Nephron progenitor cell (in vitro differentiated cells): ENCODE data around the gene RTF1.

Experiments used
- DNase-seq: peaks from one replicate; pipeline ENCODE4 v3.0.0; 2021
- H3K27ac Mint-ChIP-seq: 2 replicates; pipeline ENCODE4 v1.8.0; 2021; ENCODE audit warnings: mild to moderate bottlenecking, moderate library complexity, mixed read lengths
- H3K27me3 Mint-ChIP-seq: 2 replicates; pipeline ENCODE4 v1.8.0; 2021; ENCODE audit warnings: mild to moderate bottlenecking, low read depth, mixed read lengths; ENCODE audit not compliant: poor library complexity
- H3K36me3 Mint-ChIP-seq: 2 replicates; pipeline ENCODE4 v1.8.0; 2021; ENCODE audit warnings: low read depth, mixed read lengths
- H3K4me1 Mint-ChIP-seq: 2 replicates; pipeline ENCODE4 v1.8.0; 2021; ENCODE audit warnings: mixed read lengths
- H3K4me3 Mint-ChIP-seq: 2 replicates; pipeline ENCODE4 v1.8.0; 2021; ENCODE audit warnings: mild to moderate bottlenecking, moderate library complexity, mixed read lengths
- H3K9me3 Mint-ChIP-seq: 2 replicates; pipeline ENCODE4 v1.8.0; 2021; ENCODE audit warnings: mild to moderate bottlenecking, moderate library complexity, mixed read lengths
- CTCF ChIP-seq: fragments of 200-600 bp; sonication (generic); IDR thresholded peaks from 2 replicates; pipeline ENCODE4 v1.5.0; 2021; ENCODE audit warnings: antibody characterized with exemption

The RTF1 gene

GRCh38 chr15:41493205-41493901 lies 76.5 kb downstream of the RTF1 start, which contains the start of gene ITPKA:
Gene ITPKA, plus strand, starts transcription at chr15:41493874. Its CDS starts 54 bp downstream, at chr15:41493928.
- H3K4me3 Mint-ChIP-seq = peak within 1 kb of the TSS; percentile 79
- peak; percentile 80 for DNase-seq
- H3K27me3 Mint-ChIP-seq = peaks cover 67% of the 10 kb centered on the region
- H3K36me3 Mint-ChIP-seq = no peaks in the 10 kb centered on the region
- TF ChIP-seq CTCF = no peak
- H3K27ac Mint-ChIP-seq = no peak within 1 kb of the TSS
- no peaks in the 10 kb centered on the region for H3K9me3 Mint-ChIP-seq
- peaks cover 22% of the 10 kb centered on the region for H3K4me1 Mint-ChIP-seq

- Mint-ChIP-seq H3K4me1 (peaks cover 22% of the 10 kb centered on the region), H3K36me3 (no peaks in the 10 kb centered on the region), H3K4me3 (no peak overlapping the region), H3K9me3 (no peaks in the 10 kb centered on the region), H3K27ac (no peak overlapping the region), H3K27me3 (peaks cover 72% of the 10 kb centered on the region)
- no peak for DNase-seq
- TF ChIP-seq CTCF = no peak
Measured at GRCh38 chr15:41493902-41494189, 77.0 kb downstream of the RTF1 start.

GRCh38 chr15:41494190-41494921 lies 77.5 kb downstream of the RTF1 start:
- no peak overlapping the region for H3K27ac Mint-ChIP-seq
- H3K4me1 Mint-ChIP-seq = peaks cover 22% of the 10 kb centered on the region
- no peaks in the 10 kb centered on the region for H3K36me3 Mint-ChIP-seq
- DNase-seq = peak; percentile 69
- TF ChIP-seq CTCF = no peak
- H3K9me3 Mint-ChIP-seq = no peaks in the 10 kb centered on the region
- H3K27me3 Mint-ChIP-seq = peaks cover 77% of the 10 kb centered on the region
- H3K4me3 Mint-ChIP-seq = peak overlapping the region; percentile 32

- no peak overlapping the region for H3K27ac Mint-ChIP-seq
- TF ChIP-seq CTCF = no peak
- H3K27me3 Mint-ChIP-seq = peaks cover 84% of the 10 kb centered on the region
- peaks cover 20% of the 10 kb centered on the region for H3K4me1 Mint-ChIP-seq
- H3K36me3 Mint-ChIP-seq = no peaks in the 10 kb centered on the region
- no peaks in the 10 kb centered on the region for H3K9me3 Mint-ChIP-seq
- peak overlapping the region; percentile 68 for H3K4me3 Mint-ChIP-seq
- peak; percentile 45 for DNase-seq
Measured at GRCh38 chr15:41494922-41495735, 78.2 kb downstream of the RTF1 start.

- DNase-seq = peak; percentile 62
- peaks cover 18% of the 10 kb centered on the region for H3K4me1 Mint-ChIP-seq
- H3K27me3 Mint-ChIP-seq = peaks cover 93% of the 10 kb centered on the region
- no peaks in the 10 kb centered on the region for H3K9me3 Mint-ChIP-seq
- no peak overlapping the region for H3K27ac Mint-ChIP-seq
- TF ChIP-seq CTCF = no peak
- no peak overlapping the region for H3K4me3 Mint-ChIP-seq
- H3K36me3 Mint-ChIP-seq = no peaks in the 10 kb centered on the region
Measured at GRCh38 chr15:41495736-41496599, 79.1 kb downstream of the RTF1 start.
